Activated naive CD8-positive, alpha-beta T cell treated with anti-CD3 and anti-CD28 coated beads for 36 hours (primary cell): ENCODE measurements around the gene IP6K3. TPM values are rescaled to one million over a fixed set of nuclear protein-coding genes. Genes with fewer than 3 reads are reported as not detected.
A peak's percentile ranks its signal among the peaks of the same experiment; 100 is the strongest.

Experiments used
- DNase-seq: peaks from one replicate; pipeline ENCODE4 v3.0.0; 2021
- H3K27ac Mint-ChIP-seq: one replicate; pipeline ENCODE4 v1.8.0; 2022; ENCODE audit warnings: mild to moderate bottlenecking, moderate library complexity, mixed read lengths
- H3K27me3 Mint-ChIP-seq: one replicate; pipeline ENCODE4 v1.8.0; 2022; ENCODE audit warnings: mild to moderate bottlenecking, mixed read lengths
- H3K36me3 Mint-ChIP-seq: one replicate; pipeline ENCODE4 v1.8.0; 2021; ENCODE audit warnings: mild to moderate bottlenecking, mixed read lengths
- H3K4me1 Mint-ChIP-seq: one replicate; pipeline ENCODE4 v1.8.0; 2021; ENCODE audit warnings: mixed read lengths
- H3K4me3 Mint-ChIP-seq: one replicate; pipeline ENCODE4 v1.8.0; 2022; ENCODE audit warnings: mild to moderate bottlenecking, moderate library complexity, mixed read lengths
- H3K9me3 Mint-ChIP-seq: one replicate; pipeline ENCODE4 v1.8.0; 2022; ENCODE audit warnings: mixed read lengths
- total RNA-seq, 2 experiments: library from RNA; stranded (reverse); gene quantifications; one replicate each; pipeline ENCODE4 v1.2.3, GENCODE V29; 2021

Gene IP6K3
- total RNA-seq, 2 experiments from 2014 or later: not detected

- Mint-ChIP-seq H3K4me3 (no peak overlapping the region), H3K9me3 (no peaks in the 10 kb centered on the region), H3K4me1 (peaks cover 6% of the 10 kb centered on the region), H3K27me3 (peaks cover 12% of the 10 kb centered on the region), H3K27ac (no peak overlapping the region), H3K36me3 (peaks cover 4% of the 10 kb centered on the region)
- DNase-seq: no peak
These were observed 24.1 kb upstream of the IP6K3 start for GRCh38 chr6:33770833-33771145.

- Mint-ChIP-seq H3K36me3 (peaks cover 4% of the 10 kb centered on the region), H3K27ac (no peak overlapping the region), H3K27me3 (peaks cover 12% of the 10 kb centered on the region), H3K4me1 (peaks cover 6% of the 10 kb centered on the region), H3K4me3 (no peak overlapping the region), H3K9me3 (no peaks in the 10 kb centered on the region)
- DNase-seq: no peak
These were observed 23.6 kb upstream of the IP6K3 start for GRCh38 chr6:33770124-33770832.

DNA sequence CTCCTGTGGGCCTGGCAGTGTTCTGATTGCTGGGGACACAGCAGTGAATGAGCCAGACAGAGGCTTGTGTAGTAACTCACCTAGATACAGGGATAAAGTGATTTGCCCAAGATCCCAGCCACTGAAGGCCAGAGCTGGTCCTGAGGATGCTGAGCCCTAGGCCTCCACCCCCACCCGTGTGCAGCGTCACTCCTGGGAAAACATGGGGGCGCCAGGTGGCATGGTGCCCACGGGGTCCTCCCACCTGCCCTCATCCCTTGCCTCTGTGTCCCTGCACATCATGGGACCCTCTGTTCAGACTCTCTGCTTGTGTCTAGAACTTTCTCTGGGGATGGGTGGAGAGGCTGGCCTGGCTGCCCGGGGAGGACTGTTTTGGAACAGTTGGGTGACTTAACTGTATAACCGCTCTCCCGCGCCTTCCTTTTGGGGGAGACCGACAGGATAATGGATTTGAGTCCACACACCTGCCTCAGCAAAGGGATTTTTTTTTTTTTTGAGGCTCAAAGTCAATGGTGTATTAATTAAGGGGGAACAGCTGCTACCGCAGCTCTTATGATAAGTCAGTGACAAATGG, 22.6 kb upstream of the IP6K3 start:
- no peak for DNase-seq
- peaks cover 1% of the 10 kb centered on the region for H3K36me3 Mint-ChIP-seq
- no peak overlapping the region for H3K27ac Mint-ChIP-seq
- no peaks in the 10 kb centered on the region for H3K9me3 Mint-ChIP-seq
- no peak overlapping the region for H3K4me3 Mint-ChIP-seq
- H3K27me3 Mint-ChIP-seq: peaks cover 12% of the 10 kb centered on the region
- H3K4me1 Mint-ChIP-seq: peaks cover 6% of the 10 kb centered on the region

GRCh38 chr6:33768644-33769120, 22.0 kb upstream of the IP6K3 start:
- Mint-ChIP-seq H3K27ac (no peak overlapping the region), H3K4me3 (no peak overlapping the region), H3K4me1 (peaks cover 6% of the 10 kb centered on the region), H3K36me3 (peaks cover 1% of the 10 kb centered on the region), H3K27me3 (peaks cover 13% of the 10 kb centered on the region), H3K9me3 (no peaks in the 10 kb centered on the region)
- DNase-seq: peak; percentile 70

DNA sequence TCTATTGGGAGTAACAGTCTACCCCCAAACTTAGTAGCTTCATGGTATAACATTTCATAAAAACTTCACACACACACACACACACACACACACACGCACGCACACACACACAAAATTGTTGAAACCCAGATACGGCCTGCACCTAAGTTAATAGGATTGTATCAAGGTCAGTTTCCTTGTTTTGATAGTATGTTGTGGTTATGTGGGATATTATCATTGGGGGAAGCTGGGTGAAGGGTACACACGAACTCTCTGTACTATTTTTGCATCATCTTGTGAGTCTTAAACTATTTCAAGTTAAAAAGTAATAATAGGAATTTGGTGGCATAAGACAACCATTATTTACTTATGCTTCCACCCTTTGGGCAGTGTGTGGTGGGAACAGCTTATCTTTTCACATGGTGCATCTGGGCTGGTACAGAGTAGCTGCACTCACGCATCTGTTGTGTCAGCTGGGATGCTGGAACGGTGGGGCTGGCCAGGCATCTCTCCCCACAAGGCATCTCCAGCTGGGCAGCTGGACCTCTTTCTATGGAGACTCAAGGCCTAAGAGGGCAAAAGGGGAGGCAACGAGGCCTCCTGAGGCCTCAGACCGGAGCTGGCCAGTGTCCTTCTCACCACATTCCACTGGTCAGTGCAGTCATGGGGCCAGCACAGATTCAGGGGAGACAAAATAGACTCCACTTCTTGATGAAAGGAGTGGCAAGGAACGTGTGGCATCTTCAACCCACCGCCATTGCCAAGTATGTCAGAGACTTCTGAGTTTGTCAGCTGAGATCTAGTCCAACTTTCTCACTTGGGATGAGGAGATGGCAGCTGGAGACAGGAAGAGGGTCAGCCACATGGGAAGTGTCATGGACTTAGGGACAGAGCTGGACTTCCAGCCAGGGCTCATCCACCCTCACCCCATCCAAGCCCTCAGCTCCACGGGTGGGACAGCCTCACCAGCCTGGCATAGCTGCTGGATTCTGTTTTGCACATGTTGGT, 20.5 kb upstream of the IP6K3 start:
- H3K27ac Mint-ChIP-seq: no peak overlapping the region
- peaks cover 1% of the 10 kb centered on the region for H3K36me3 Mint-ChIP-seq
- H3K9me3 Mint-ChIP-seq: no peaks in the 10 kb centered on the region
- H3K4me1 Mint-ChIP-seq: peaks cover 6% of the 10 kb centered on the region
- DNase-seq: no peak
- no peak overlapping the region for H3K4me3 Mint-ChIP-seq
- peaks cover 17% of the 10 kb centered on the region for H3K27me3 Mint-ChIP-seq

- H3K4me1 Mint-ChIP-seq: peaks cover 9% of the 10 kb centered on the region
- peaks cover 17% of the 10 kb centered on the region for H3K27me3 Mint-ChIP-seq
- H3K4me3 Mint-ChIP-seq: no peak overlapping the region
- H3K27ac Mint-ChIP-seq: no peak overlapping the region
- DNase-seq: no peak
- H3K36me3 Mint-ChIP-seq: no peaks in the 10 kb centered on the region
- H3K9me3 Mint-ChIP-seq: no peaks in the 10 kb centered on the region
These were observed 18.7 kb upstream of the IP6K3 start for GRCh38 chr6:33765368-33765767.

DNA sequence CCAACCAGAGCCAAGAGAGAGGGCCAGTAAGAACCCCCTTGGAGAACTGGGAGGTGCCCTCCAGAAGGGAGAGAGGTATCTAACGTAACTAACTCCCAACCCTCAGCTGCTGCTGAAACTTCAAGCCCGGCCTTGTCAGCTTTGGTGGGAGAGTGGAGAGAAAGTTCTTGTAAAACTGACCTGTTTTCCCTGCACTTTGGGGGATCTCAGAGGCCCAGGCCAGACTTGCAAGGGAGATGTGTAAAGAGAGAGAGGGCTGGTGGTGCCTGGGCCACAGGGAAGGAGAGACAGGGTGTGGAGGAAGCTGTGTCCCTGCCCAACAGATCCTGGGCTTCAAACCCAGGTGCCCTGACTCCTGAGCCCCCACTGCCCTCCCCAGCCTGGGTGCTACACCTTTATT, 17.3 kb upstream of the IP6K3 start:
- no peak overlapping the region for H3K4me3 Mint-ChIP-seq
- H3K4me1 Mint-ChIP-seq: peaks cover 9% of the 10 kb centered on the region
- H3K36me3 Mint-ChIP-seq: no peaks in the 10 kb centered on the region
- peaks cover 17% of the 10 kb centered on the region for H3K27me3 Mint-ChIP-seq
- no peak for DNase-seq
- H3K9me3 Mint-ChIP-seq: no peaks in the 10 kb centered on the region
- H3K27ac Mint-ChIP-seq: no peak overlapping the region

GRCh38 chr6:33763483-33763882, 16.8 kb upstream of the IP6K3 start:
- Mint-ChIP-seq H3K27me3 (peaks cover 14% of the 10 kb centered on the region), H3K9me3 (no peaks in the 10 kb centered on the region)

GRCh38 chr6:33762713-33763112, 16.0 kb upstream of the IP6K3 start:
- no peaks in the 10 kb centered on the region for H3K9me3 Mint-ChIP-seq
- no peak overlapping the region for H3K4me3 Mint-ChIP-seq
- DNase-seq: no peak
- peaks cover 5% of the 10 kb centered on the region for H3K4me1 Mint-ChIP-seq
- H3K27ac Mint-ChIP-seq: no peak overlapping the region
- peaks cover 12% of the 10 kb centered on the region for H3K27me3 Mint-ChIP-seq
- H3K36me3 Mint-ChIP-seq: no peaks in the 10 kb centered on the region

More at GRCh38 chr6:33763483-33763882, 16.8 kb upstream of the IP6K3 start:
- DNase-seq: no peak
- H3K4me1 Mint-ChIP-seq: peaks cover 5% of the 10 kb centered on the region
- H3K27ac Mint-ChIP-seq: no peak overlapping the region
- H3K4me3 Mint-ChIP-seq: no peak overlapping the region
- H3K36me3 Mint-ChIP-seq: no peaks in the 10 kb centered on the region

- Mint-ChIP-seq H3K27me3 (peaks cover 7% of the 10 kb centered on the region), H3K27ac (no peak overlapping the region), H3K36me3 (no peaks in the 10 kb centered on the region), H3K9me3 (no peaks in the 10 kb centered on the region), H3K4me1 (peaks cover 5% of the 10 kb centered on the region), H3K4me3 (no peak overlapping the region)
- DNase-seq: peak; percentile 45
These were observed 15.4 kb upstream of the IP6K3 start for GRCh38 chr6:33761922-33762629.

- peaks cover 7% of the 10 kb centered on the region for H3K27me3 Mint-ChIP-seq
- H3K27ac Mint-ChIP-seq: no peak overlapping the region
- H3K4me3 Mint-ChIP-seq: no peak overlapping the region
- peaks cover 5% of the 10 kb centered on the region for H3K4me1 Mint-ChIP-seq
- H3K9me3 Mint-ChIP-seq: no peaks in the 10 kb centered on the region
- no peak for DNase-seq
- no peaks in the 10 kb centered on the region for H3K36me3 Mint-ChIP-seq
These were observed 14.8 kb upstream of the IP6K3 start for GRCh38 chr6:33761581-33761921.

DNA sequence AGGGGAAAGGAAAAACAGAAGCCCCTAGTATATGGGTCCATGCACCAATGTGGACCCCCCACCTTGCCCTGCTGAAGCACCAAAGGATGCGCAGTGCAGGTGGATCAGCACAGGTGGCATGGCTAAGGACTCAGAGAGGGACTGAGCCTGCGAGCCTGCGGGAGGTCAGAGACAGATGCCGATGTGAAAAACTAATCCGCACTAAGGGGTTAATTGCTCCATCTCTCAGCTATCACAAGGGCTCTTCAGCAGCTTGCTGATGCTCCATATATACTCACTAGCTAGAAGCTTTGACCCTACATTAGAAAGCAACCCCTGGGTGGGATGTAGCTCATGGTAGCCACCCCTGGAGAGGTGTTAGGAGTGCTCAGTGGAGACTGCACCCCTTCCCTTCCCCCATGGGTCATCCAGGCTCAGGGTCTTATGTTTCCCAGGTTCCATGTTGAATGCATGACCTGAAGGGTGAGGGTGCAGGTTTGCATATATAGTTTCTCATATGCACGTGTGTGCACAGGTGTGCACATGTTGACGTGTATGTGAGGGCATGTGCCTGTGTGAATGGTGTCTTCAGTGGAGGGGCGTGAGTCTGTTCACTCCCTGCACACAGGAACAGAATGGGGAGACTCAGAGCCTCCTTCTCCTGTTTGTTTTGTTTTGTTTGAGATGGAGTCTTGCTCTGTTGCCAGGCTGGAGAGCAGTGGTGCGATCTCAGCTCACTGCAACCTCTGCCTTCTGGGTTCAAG, 13.4 kb upstream of the IP6K3 start:
- no peak overlapping the region for H3K27ac Mint-ChIP-seq
- peaks cover 5% of the 10 kb centered on the region for H3K4me1 Mint-ChIP-seq
- peaks cover 5% of the 10 kb centered on the region for H3K27me3 Mint-ChIP-seq
- no peak overlapping the region for H3K4me3 Mint-ChIP-seq
- H3K9me3 Mint-ChIP-seq: no peaks in the 10 kb centered on the region
- no peaks in the 10 kb centered on the region for H3K36me3 Mint-ChIP-seq
- DNase-seq: no peak

DNA sequence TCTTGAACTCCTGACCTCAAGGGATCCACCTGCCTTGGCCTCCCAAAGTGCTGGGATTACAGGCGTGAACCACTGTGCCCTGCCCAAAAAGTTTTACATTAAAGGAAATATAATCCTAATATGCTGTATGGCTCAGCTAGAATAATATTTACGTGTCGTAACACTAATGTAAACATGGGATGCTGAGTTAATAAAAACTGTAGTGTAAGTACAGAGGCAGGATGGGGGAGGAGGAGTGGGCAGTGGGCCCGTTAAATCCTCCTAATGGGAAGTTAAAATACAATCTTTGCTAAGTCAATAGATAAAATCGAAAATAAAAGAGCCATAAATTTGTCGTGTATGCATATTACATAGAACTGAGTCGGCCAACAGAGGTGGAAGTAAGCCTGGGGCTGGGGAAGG, 12.1 kb upstream of the IP6K3 start:
- no peaks in the 10 kb centered on the region for H3K36me3 Mint-ChIP-seq
- H3K4me3 Mint-ChIP-seq: no peak overlapping the region
- peaks cover 5% of the 10 kb centered on the region for H3K4me1 Mint-ChIP-seq
- peaks cover 5% of the 10 kb centered on the region for H3K27me3 Mint-ChIP-seq
- no peak for DNase-seq
- H3K27ac Mint-ChIP-seq: no peak overlapping the region
- no peaks in the 10 kb centered on the region for H3K9me3 Mint-ChIP-seq

DNA sequence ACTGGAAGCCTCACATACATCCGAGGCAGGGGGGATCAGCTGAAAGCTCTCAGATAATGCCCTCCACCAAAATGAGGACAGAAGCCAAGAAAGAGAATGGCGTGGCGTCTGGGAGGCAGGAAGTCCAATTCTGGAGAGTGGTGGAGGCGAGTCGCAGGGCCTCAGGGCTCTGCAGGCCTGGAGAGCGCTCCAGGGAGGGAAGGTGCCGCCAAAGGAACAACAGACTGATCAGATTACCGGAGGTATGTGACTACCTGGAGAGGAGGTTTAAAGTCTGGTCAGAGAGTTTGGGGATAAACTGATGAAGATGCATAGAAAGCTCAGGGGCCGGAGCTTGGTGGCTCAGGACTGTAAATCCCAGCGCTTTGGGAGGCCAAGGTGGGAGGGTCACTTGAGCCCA, 11.2 kb upstream of the IP6K3 start:
- DNase-seq: no peak
- H3K27me3 Mint-ChIP-seq: no peaks in the 10 kb centered on the region
- peaks cover 5% of the 10 kb centered on the region for H3K4me1 Mint-ChIP-seq
- no peak overlapping the region for H3K4me3 Mint-ChIP-seq
- no peaks in the 10 kb centered on the region for H3K36me3 Mint-ChIP-seq
- no peaks in the 10 kb centered on the region for H3K9me3 Mint-ChIP-seq
- no peak overlapping the region for H3K27ac Mint-ChIP-seq
